ENCODE measurements around the gene KIF26B.

KIF26B gene

GRCh38 chr1:245480393-245481120 is 325.8 kb downstream of the KIF26B start:
- DNase-seq = no peak

- DNase-seq = no peak
These were observed 326.5 kb downstream of the KIF26B start for GRCh38 chr1:245481261-245481660.

DNA sequence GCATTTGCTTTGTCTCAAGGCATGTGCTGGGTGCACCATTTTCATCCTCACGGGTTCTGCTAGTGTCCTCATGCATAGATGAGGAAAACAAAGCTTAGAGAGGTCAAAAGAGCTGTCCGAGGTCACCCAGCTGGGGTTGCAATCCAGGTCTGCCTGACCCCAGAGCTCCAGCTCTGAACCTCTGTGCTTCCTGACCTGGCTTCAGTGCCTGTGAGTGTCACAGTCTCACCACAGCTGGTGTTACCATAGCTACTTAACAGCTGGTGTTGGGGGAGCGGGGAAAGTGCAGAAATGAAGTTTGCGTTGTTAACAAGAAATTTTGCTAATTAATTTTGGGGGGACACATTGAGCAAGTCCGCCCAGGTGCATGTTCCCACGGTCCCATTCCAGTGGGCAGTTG is 328.5 kb downstream of the KIF26B start:
- no peak for DNase-seq

GRCh38 chr1:245484176-245484575 is 329.4 kb downstream of the KIF26B start:
- DNase-seq = no peak

GRCh38 chr1:245485996-245486395 is 331.2 kb downstream of the KIF26B start:
- no peak for DNase-seq

- no peak for DNase-seq
These were observed 332.1 kb downstream of the KIF26B start for GRCh38 chr1:245486775-245487470.

- DNase-seq = no peak
These were observed 333.8 kb downstream of the KIF26B start for GRCh38 chr1:245488346-245489129.

DNA sequence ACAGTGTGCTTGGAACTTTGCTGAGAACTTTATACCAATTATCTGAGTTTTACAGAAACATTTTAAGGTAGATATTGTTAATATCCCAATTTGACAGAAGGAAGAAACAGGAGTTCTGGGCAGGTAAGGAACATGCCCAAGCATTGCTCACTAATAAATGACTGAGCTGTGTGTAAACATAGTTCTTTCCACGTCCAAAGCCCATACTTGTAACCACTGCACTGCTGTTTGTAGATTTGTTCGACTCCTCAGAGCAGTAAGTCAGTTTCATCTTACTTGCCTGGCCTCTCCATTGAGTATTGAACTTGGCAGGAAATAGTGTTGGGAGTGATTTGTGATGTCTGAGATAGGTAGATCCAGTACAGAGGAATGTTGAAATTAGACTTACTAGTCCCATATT is 335.1 kb downstream of the KIF26B start:
- DNase-seq = no peak

DNA sequence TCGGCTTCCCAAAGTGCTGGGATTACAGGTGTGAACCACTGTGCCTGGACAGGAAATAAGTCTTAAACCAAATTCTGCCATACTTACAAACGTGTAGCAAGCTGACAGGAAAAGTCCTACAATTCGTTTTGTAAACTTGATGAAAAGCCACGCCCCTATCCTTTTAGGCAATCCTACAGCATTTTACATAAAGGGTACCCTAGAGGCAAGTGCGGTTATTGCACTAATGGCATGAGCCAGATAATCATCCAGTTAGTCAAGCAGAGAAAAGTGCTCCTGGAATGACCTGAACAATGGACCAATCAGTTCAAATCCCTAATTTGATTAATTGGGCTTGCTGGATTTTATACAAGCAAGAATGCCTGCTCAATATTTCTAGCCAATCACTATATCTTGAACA is 338.2 kb downstream of the KIF26B start:
- DNase-seq = no peak

DNA sequence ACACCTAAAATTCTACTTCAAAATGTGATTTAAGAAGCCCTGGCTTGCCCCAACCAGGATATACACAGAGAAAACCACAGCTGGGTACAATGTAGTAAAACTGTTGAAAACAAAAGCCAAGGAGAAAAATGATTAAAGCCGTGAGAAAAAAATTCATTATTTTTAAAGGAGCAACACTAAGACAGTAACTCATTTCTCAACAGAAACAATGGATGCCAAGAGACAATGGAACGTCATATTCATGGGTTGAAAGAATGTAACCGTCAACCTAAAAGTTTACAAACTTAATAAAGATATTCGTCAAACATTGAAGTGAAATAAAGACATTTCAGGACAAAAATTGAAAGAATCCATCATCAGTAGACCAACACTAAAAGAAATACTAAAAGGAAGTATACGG is 340.9 kb downstream of the KIF26B start:
- DNase-seq = no peak

DNA sequence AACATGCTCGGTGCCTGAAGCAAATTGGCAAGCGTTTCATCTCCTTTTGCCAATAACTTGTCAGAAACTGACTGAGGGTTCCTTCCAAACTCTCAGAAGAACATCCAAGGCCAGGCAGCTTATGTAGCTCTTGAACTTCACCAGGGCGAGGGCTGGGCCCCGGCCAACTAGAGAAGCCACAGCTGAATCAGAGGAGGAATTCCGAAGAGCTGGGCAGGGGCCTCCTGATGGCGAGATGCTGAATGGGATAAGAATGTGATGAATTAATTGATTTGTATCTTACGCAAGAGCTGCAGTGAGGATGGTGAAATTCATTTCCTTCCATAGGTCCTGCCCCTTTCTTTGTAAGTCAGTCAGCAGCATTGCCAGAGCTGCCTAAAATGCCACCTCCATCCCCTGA is 345.8 kb downstream of the KIF26B start:
- DNase-seq = no peak

DNA sequence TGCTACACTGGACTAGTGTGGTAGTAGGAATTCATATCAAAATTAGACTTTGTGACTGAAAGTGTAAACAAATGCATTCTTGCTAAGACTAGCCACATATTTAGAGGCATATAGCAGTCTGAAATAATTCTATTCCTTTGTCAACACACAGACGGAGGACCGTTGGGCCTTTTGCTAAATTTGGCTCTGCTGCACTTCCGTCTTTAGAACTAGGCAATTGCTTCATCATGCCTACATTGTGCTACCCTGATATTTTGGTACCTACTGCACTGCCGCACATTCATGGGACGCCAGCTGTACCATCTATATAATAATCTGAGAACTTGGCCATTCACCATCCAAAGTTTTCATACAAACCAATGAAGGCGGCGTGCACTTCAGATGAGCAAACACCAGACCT is 346.8 kb downstream of the KIF26B start:
- DNase-seq = no peak

- DNase-seq = no peak
These were observed 348.8 kb downstream of the KIF26B start for GRCh38 chr1:245503548-245503947.

DNA sequence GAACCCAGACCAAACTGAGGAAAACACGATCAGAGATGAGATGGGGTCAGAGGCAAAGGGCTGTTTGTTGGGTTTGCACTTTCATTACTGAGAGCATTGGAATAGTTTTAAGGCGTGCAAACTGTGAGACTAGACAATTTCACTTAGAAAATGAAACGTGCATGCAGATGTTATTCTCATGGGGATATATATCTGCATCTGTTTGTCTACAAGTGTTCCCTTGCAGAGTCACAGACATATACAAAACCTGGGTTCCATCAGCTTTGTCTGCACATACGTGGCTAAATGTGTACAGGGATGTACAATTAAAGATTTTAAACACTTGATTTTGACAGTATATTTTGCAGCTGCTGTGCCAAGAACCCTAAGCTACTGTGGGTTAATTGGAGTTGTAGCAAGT is 355.4 kb downstream of the KIF26B start:
- no peak for DNase-seq

DNA sequence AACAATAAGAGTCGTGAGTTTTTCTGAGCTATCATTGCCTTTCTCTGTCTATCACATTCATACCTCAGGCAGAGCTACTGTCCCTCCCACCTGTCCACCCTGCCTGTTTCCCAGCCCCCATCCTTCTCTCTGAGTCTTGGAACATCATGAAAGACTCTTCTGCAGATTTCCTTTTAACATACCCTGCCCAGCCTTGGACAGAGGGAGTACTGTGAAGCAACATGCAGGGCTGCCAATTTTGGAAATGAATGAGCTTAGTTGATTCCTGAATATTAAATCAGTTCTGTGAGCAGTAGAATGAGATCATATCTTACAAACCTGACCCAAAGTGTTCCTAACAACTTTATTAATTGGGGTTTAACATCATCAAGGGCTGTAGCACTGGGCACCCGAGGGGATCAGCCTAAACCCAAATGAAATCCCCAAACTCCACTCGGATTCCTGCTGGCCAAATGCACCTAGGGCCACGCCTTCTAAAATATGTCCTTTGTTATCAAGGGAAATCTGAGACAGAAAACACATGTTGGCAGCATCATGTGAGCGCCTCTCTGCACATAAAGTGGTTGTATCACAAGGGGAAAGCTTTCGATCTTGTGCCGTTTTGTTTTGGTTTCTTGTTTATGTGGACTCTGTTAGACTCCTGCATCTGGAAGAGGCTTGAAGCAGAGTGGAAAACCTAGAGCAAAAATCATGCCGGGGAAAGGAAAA is 357.6 kb downstream of the KIF26B start:
- no peak for DNase-seq

- DNase-seq = no peak
These were observed 358.3 kb downstream of the KIF26B start for GRCh38 chr1:245512980-245513578.

DNA sequence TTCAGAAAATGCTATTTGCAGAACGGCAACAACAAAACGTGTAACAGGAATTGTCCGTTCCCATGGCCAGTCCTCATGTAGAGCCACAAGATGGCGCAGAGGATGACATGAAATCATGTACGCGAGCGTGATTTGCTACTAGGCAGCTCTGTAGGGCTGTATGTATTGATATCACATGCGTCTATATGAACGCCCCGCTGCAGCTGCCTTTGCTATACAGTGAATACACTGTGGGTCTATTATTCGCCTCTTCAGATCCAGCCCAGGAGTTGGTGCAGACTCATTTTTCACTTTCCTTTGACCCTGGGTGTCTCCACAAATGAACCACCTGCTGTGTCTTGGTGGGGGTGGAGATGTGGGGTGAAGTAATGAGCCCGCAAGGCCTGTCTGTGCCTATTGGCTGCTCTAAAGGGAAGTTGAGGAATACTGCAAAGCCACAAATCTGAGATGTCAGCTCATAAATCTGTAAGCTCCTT is 361.5 kb downstream of the KIF26B start:
- DNase-seq = no peak

DNA sequence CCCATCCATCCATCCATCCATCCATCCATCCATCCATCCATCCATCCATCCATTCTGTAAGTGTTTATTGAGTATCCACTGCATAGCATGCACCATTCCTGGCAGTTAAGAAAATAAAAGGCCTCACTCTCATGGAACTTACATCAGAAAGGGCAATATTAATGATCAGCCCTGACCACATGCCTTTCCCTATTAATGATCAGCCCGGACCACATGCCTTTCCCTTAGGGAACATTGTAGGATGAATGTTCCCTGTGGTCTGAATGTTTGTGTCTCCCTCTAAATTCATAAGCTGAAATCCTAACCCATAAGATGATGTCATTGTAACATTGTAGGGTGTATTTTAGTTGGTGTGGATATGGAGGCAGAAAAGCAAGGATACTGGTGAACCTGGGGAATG is 365.8 kb downstream of the KIF26B start:
- no peak for DNase-seq

DNA sequence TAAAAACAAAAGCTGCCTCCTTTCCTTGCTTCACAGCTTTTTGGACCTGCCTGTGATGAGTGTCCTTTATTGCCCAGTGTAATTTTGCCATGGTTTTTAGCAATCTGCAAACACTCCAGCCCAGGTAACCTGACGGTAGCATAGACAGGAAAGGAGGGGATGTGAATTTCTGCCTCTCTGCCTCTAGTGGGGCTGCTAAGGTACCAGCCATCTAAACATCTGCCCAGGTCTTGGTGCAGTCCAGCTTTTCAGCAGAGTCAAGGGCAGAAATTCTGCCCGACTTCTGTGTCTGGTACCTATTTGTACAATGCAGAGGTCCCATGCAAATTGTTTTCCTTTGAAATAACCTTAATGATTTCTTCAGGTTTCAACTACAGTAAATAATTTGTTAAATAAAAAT is 371.4 kb downstream of the KIF26B start:
- no peak for DNase-seq

GRCh38 chr1:245528258-245528635 is 373.5 kb downstream of the KIF26B start:
- DNase-seq = no peak

DNA sequence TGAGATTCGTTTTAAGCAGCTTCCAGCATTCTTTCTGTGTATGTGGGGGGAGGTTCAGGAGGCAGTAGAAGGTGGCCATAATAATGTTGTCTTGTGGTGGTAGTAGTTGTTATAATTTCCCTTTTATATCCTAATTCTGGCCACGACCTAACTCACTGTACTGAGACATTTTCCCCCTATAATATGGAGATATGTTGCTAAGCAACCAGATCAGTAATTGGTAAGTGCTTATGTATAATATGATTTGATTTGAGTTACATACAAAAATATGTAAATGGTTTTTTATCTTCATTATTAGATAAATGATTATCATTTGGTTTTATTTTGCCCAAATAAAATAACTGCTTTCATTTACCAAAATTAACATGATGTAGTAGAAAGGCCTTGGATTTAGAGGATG is 376.2 kb downstream of the KIF26B start:
- no peak for DNase-seq

GRCh38 chr1:245537992-245538391 is 383.2 kb downstream of the KIF26B start:
- DNase-seq = no peak

DNA sequence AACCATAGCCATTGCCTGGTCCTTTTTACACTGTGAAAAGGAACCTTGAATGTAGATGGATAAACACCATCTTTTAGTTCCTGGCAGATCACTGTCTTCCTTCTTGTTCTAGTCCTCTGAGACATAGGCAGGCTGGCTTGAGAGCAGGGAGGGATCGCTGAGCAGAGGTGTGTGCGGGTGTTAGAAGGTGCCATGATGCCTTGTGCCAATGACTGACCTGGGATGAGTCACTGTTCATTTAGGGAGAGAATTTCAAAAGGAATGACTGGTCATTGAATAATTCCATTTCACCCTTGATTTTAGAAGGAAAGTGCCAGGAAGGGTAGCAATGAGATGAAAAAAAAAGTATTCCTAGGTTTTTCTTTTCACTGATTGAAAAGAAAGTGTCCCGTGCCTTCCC is 383.9 kb downstream of the KIF26B start:
- DNase-seq = no peak

All from activated naive CD4-positive, alpha-beta T cell (primary cell).